Measurements from ENCODE around the gene MAML2.

Gene MAML2

DNA sequence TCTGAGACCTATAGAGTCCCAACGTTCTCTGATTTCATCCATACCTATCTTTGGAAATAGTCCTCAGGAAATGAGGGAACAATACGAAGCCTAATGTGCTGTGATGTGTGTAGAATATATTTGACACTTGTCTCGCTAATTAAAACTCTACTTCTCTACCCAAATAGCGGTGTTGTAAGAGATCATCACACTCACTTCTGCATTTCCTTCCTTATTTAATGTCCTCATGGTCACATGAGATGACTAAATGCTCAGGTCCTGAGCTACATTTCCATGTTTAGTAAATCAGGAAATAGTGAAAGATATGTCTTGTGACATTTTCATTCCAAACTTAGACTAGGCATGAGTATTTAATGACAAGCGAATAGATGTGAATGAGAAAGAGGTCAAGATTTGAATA is 112.3 kb downstream of the MAML2 start:
- FAIRE-seq: no peak

DNA sequence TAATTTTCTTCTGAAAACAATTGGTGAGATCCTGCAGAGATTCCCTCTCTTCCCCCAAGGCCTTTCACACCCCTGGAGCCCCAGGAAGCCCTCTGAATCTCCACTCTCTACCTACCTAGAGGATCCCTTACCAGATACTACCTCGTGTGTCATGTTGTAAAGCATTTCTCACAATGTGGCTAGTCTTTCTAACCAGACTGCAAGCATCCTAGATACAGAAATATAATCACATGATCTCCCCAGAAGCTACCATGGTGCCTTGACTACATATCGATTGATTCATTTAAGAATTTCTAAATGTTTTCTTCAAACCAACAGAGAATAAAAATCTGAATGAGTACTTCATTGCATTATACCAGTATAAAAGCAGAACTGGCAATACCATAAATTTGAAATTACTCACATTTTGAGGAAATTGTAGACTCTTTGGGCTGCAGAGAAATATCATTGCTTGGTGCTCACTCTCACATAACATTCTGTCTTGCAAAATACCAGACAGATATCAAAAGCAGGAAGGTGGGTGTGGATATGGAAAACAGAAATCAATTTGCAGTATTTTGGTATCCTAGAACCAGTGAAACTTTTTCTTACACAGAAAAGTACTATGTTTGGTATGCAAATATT is 113.5 kb downstream of the MAML2 start:
- no peak for FAIRE-seq

DNA sequence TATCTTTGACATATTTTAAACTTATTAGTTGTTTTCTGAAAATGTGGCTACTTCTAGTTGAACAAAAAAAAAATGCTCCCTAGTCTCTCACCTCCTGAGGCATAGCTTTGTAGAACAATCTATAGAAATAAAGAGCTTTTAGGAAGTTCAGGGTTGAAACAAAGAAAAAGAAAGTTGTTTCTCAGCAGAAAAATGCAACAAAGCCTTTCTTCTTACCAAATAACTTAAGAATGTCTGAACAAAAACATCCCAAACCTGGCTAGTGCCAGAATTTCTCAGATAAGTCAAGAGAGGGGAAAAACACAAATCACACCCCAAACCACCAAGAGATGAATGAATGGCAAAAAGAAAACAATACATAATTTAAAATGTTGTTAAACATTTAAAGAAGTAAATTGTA is 114.1 kb downstream of the MAML2 start:
- FAIRE-seq: no peak

DNA sequence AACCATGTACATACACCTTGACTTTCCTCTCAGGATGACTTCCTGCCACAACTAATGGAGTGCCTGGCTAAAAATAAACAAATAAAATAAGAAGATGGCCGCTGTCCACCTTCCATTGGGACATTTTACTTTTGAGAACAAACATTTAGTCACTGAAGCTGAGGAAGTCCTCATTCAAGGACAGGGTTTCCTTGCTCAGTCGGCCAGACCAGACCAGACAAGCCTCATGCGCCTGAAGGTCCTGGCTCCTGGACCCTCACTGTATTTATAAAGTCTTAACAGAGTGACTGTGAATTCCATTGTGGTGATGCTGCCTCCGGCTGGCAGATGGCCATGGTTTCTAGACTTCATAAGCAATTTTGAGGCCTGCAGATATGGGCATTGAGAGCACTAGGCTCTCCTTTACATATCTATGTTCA is 114.5 kb downstream of the MAML2 start:
- FAIRE-seq: no peak

DNA sequence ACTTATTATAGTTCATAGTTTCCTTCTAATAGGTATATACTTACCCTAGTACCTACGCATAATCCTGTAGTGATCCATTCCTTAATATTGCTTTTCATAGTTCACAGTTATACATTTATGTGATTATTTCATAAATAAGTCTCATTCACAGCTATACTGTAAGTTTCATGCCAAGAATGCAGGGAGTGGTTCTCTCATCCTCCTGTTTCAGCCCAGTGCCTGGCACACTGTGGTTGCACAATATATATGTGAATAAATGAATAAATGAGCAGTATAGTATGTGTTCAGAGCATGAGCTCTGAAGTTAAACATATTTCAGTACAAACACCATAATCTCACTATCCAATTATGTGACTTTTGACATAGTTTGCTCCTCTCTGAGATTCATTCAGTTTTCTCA is 115.8 kb downstream of the MAML2 start:
- FAIRE-seq: no peak

DNA sequence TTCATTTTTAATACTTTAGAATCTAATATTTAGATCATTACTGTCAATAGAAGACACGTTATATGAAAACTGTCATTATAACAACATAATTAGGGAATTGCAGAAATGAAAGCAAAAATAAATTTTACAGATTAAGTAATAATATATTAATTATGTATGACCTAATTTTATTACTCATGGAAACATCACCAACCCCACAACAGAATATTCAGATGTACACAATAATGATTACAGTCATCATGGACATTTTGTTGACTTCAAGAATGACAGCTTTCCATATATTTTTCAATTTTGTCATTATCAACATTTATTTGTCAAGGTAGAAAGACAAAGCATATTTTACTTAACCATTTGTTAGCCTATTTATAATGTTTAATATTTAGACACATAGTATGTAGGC is 119.9 kb downstream of the MAML2 start:
- no peak for FAIRE-seq

DNA sequence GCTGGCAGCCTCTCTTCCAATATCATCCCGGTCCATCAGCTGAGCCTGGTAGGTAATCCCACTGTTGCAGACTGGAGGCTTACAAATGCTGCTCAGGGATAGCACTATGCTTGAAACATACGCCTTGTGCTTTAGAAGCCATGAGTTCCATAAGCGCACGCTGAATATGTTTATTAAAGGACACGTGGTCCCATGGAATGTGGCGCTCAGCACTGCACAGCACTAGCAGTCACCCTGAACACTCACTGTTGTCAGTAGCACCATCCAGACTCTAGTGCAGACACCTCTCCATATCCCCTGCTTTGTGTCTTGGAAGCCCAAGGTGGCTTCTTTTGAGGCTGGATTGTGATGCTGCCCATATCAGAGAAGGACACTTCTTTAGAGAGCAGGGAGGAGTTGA is 120.9 kb downstream of the MAML2 start:
- FAIRE-seq: no peak

DNA sequence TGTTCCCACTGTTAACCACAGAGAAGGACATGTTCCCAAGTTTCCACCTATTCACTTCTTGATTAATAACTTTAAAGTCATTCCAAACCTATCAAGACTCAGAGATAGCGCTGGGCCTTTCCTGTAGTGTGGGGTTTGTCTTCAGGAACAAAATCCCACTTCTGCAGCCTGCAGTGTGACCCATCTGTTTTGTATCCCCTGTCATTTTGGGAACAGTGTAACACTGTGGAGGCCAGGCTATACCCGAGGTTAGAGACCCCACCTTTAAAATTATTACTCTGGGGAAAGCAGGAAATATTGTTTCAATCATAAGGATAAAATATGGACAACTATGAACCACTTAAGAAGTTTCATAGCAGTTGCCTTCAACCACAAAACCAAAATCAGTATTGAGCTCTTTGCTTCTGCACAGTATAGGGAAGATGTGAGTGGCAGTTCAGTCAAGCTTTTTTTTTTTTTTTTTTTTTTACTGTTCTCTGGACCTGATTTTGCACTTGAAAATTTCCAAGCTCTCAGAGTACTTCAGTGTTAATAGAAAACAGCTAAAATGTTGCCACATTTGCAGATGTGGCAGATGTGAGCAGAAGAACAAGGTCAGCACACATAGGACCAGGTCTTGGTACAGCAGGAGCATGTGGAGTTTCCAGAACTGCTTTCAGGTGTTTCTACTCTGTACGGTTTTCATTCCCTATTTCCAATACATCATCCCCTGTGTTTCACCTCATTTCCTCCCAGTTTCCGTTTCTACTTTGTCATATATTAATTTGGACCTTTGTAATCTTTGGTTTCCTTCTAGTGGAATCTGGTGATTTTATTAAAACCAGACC is 121.5 kb downstream of the MAML2 start:
- FAIRE-seq: no peak

DNA sequence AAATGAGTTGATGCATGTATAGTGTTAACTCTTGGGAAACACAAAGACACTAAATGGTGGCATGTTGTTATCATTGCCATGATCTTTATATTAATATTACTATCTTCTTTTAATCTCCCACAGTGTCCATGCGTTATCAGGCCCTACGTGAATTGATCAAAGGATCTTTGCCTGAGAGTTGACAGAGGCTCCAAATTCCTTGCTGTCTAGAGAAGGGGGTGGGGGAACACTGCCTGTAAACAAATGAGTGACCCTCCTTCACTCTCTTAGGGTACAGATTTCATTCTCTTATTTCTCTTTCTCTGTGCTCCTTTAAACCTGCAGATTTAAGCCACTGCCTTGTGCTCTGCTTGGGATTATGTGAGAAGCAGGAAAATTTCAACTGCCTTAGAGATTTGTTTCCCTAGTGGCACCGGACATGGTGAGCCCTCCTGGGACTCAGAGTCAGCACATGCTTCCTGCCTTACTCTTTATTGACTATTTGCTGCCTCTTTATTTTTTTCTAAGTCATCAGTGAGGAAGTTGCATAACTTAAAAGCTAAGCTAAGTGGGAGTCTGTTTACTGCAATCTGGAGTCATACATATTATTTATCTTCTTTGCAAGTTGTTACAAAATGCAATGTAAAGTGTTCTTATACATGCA is 122.9 kb downstream of the MAML2 start:
- no peak for FAIRE-seq

DNA sequence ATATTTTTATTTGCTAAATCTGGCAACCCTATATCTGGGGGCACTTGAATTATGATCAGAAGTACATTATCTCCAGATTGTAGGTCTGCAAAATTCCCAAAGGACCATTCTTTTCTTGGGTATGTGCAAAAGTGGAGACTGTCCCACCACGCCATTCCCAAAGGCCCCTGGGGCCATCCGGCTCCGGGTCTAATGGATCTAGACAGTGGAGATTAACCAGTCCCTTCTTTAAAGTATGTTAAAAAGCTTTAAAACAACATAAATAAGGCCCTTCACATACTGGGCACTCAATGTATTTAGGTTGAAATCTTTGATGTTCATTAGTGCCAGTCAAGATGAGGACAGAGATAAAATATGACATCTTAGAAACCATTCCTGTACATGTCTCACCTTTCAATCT is 124.1 kb downstream of the MAML2 start:
- no peak for FAIRE-seq

DNA sequence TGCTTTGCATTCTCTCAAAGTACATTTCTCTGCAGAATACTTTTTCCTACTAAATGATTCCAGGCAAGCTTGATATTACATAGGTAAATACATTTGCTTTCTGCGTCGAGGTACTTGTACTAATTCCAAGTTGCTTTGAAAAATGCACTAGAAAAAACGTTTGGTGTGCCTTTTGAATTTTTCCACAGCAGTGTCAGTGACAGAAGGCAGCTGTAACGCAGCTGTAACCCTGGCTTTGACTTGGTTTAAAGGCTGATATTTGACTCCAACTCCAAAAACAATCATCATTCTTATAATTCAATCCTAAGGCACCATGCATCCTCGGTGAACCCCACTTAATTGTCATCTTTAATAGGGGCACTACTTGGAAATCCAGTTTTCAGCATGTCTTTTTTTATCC is 125.0 kb downstream of the MAML2 start:
- FAIRE-seq: no peak

DNA sequence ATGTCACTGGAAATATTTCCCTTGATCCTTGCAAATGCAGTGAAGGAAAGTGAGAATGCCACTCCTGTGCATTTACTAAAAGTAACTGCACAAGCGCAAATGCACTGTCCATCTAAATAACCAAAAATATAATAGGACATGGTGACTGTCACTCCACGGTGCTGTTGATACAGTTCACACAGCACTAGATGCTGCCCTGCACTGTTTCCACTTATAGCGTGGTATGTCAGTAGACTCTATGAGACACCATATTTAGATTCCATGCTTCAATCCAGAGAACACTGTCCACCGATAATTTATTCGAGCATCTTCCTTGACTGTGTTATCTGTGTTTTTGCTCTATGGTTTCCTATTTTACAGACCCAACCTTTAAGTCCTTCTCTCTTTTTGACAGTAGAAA is 125.8 kb downstream of the MAML2 start:
- FAIRE-seq: no peak

DNA sequence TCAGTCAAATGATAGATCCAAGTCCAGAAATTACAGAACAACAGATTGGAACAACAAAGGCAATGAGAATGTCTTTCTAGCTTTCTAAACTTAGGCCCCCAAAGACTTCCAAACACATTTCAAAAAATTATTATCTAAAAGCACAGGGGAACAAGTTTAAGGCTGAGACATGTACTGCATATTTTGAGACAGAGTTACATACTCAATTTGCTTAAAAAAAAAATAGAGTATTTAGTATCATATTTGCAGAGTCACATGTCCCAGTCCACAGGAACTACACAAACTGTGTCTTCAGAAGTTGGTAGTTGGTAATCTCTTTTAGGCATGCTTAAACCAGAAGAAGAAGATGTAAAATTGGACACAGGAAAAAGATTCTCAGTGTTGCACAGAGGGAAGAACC is 127.2 kb downstream of the MAML2 start:
- FAIRE-seq: no peak

DNA sequence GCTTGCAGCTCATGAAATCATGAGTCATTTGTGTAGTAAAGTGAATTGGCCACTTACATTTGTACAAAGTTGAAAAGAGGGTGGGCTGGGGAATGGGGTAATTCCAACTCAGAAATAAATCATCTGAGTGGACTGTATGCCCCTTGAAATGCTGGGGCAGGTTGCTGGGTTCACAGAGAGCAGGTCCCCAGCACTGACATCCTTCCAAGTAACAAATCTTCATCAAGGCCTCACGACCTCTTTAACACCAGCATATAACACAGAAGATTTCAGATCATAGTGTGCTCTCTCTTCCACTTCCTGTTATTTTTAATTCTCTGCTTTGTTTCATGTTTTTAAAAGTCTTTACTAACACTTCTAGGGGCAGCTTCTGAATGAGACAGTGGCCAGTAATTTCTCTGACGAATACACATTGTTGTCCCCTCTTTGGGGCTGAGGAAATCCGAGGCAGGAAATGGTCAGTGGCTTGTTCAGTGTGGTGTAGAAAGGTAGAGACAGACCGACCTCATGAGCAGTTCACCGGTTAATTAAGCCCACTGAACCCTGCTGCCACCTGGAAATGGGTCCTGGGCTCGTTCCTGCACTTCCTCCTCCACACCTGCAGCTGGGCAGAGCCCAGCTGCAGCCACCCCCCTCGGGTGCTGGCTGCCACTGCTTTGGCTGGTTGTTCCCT is 127.7 kb downstream of the MAML2 start:
- no peak for FAIRE-seq

DNA sequence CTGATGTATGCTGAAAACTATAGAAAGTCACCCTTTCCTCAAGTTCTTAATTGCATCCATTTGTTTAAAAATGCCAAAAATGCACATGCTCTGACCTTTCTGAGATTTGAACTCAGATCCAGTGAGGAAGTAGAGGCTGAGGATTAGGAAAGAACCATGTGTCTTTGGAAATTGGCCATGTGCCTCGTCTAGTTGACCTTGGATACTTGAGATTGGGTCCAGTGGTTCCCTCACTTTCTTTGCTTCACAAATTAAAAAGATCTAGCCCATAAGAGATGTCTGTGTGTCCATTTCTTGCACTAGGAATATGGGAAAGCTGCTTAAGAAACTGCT is 128.3 kb downstream of the MAML2 start:
- FAIRE-seq: no peak

DNA sequence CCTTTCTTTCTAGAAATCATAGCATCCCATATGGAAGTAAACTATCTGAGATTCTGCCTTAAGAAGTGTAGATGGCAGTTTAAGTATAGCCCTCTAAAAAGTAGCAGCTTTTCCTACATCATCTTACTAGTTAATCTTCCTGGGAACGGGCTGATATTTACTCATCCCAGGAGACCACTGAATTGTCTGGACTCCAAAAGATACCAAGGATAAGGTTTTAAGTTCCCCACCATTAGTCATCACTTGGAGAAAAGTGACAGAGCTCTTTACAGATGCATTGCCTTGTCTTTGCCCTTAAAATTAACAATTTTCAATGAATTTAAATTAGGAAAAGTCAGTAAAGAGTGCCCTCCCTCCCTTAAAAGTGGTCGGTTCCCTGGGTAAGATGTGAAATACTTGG is 129.5 kb downstream of the MAML2 start:
- FAIRE-seq: no peak

DNA sequence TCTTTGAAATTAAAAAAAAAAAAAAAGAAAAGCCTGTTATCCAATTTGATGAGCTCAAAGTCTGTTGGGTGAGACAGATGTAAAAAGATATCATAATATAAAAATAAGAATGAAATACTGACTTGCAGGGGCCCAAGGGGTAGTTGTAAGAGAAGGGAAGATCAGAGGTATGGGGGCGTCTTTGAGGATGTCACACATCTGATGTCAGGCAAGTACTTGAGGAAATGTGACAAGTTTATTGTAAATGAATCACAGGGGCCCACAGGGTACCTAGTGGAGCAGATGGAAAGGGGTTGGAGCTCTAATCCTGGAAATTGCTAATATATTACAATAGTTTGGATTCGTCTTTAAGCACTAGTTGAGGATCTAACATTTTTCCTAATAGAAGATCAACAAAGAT is 131.6 kb downstream of the MAML2 start:
- no peak for FAIRE-seq

DNA sequence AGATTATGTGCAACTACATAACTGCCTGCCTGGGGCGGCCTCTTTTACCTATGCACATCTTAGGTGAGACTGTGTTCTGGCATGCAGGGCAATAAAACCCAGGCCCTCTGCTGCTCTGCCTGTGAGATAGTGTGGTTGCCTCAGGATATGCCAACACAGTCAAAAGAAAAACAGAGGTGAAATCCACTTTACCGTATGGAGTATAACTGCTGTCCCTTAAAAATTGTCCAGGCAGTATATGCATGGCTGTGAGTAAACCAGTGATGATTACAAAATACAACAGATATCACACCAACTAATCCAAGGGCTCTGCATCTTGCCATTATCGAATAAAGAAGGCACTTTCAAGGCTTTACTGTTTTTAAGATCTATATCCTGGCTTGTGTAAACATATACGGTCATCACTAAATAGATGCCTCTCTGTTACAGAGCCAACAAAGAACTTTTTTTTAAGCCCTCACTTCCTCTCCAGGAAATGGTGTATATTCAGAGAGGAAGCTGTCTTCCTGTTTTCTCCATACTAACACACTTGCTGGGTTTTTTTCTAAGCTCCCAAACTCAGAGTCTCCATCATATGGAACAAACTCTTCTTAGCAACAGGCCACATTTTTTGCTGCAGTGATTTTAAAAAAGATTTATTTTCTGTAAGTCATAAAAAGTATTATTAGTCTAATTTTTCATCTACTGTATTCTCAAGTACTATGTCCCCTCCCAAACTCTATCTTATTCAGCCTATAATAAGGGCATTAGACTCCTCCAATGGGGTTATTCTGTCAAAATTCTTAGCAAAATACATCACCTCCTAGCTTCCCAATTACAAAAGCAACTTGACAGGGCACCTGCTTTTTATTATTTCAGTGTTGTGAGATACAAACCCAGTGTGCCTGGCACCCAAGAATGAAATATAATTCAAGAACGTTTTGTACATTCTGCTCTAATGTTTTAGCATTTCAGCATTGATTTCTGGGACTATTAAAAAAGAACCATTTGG is 135.2 kb downstream of the MAML2 start:
- FAIRE-seq: no peak

DNA sequence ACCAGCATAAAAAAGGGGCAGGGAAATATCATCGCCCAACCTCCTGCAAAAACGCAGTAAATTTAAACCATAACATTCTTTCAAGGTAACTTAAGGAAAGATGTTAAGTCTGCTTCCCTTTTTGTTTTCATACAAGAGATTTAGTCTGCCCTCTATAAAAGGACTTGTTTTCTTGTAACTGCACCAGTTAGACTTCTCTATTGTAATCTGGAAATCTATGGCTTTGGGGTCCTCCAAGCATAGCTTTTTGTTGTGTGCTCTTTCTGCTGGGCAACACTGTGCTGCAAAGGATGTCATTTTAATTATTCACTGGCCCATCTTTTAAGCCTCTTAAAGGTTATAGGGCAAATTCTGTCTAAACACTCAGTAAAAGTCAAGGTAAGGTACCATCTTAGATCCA is 136.0 kb downstream of the MAML2 start:
- no peak for FAIRE-seq

DNA sequence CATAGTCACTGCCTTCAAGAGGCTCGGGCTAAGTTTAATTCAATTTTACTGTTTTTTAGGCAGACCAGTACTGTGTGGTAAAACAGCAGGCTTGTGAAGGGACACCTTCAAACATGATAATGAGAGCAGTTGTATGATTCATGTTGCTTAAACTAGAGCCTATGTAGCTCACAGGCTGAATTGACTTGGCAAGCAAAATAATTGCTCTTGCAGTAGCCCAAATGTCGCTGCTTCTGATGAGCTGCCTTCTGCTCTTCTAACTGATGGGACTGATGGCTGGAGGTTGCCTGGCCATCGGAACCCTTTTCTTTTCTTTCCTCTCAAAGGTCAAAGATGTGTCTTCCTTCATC is 137.6 kb downstream of the MAML2 start:
- no peak for FAIRE-seq

DNA sequence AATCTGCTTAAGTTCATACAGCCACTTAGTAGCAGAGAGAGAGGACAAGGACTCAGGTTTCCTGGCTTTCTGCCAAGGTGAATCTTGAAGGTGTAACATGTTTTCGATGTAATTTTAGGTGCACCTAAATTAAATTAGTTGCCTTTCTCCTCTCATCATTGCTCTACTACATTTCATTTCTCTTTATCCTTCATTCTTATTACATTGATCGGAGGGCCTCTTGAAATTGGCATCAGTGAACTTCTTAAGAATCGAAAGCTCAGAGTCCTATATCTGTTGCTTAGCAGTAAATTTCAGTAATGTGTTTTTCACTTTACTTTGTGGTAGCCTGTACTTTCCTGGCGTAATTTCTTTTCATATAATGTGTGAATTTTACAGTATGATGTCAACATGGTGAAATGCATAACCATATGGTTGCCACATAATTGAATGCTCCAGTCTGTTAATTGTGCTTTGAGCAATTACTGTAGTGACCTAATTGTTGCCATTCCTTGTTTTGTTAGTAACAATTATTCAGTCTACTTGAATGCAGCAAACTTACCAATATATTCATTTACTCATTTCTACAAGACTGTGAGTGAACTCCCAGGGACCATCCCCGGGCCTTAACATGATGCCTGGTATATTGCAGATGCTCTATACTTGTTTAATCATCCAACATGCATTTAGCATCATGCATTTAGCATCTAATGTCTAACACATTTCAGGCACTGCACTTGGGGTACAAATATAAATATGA is 138.1 kb downstream of the MAML2 start:
- FAIRE-seq: no peak

DNA sequence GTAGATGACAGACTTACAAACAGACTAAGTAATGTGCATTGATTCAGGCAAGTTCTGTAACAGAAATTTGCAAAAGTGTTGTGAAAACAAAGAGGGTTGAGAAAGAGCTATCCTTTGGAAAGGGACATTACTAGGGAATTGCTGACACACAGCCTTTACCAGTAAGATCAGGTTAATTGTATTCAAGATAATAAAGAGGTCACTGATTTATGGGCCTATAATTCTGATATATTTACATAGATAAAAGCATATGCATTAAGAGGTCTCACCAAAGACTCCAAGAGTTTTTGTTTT is 138.7 kb downstream of the MAML2 start:
- no peak for FAIRE-seq

Data from islet of Langerhans (tissue), 1 donor.